Endothelial cell (in vitro differentiated cells): ENCODE measurements around the gene PLA2G2D. TPM values are rescaled to one million over a fixed set of nuclear protein-coding genes. Genes with fewer than 3 reads are reported as not detected.

Source experiments
- DNase-seq: peaks from one replicate; pipeline ENCODE4 v3.0.0; 2021; ENCODE audit warnings: low spot score
- H3K27ac Mint-ChIP-seq: one replicate; pipeline ENCODE4 v1.8.0; 2021; ENCODE audit warnings: mixed read lengths, inconsistent platforms; ENCODE audit not compliant: unreplicated experiment
- H3K27me3 Mint-ChIP-seq: one replicate; pipeline ENCODE4 v1.8.0; 2021; ENCODE audit warnings: mild to moderate bottlenecking, moderate library complexity, mixed read lengths, inconsistent platforms; ENCODE audit not compliant: unreplicated experiment
- H3K36me3 Mint-ChIP-seq: one replicate; pipeline ENCODE4 v1.8.0; 2021; ENCODE audit warnings: mild to moderate bottlenecking, low read depth, mixed read lengths, inconsistent platforms; ENCODE audit not compliant: unreplicated experiment
- H3K4me1 Mint-ChIP-seq: one replicate; pipeline ENCODE4 v1.8.0; 2021; ENCODE audit warnings: mild to moderate bottlenecking, mixed read lengths, inconsistent platforms; ENCODE audit not compliant: unreplicated experiment
- H3K4me3 Mint-ChIP-seq: one replicate; pipeline ENCODE4 v1.8.0; 2021; ENCODE audit warnings: mild to moderate bottlenecking, mixed read lengths, inconsistent platforms; ENCODE audit not compliant: unreplicated experiment
- H3K9me3 Mint-ChIP-seq: one replicate; pipeline ENCODE4 v1.8.0; 2021; ENCODE audit warnings: mixed read lengths, inconsistent platforms; ENCODE audit not compliant: unreplicated experiment
- total RNA-seq: library from RNA; stranded (reverse); fragmentation: NEBNext Ultra II Directional; extraction: Animal tissue kit (Norgen Biotek cat#: 25700); gene quantifications from one replicate; pipeline ENCODE4 v1.2.1, GENCODE V29; 2021; ENCODE audit not compliant: unreplicated experiment
- TF ChIP-seq, protein P1 (sequence below): fragments of 200-600 bp; sonication (generic); IDR thresholded peaks from one replicate; pipeline ENCODE4 v1.5.0; 2021; ENCODE audit warnings: antibody characterized with exemption; ENCODE audit not compliant: unreplicated experiment

PLA2G2D gene
- total RNA-seq, 1 donor from 2014 or later = not detected

DNA sequence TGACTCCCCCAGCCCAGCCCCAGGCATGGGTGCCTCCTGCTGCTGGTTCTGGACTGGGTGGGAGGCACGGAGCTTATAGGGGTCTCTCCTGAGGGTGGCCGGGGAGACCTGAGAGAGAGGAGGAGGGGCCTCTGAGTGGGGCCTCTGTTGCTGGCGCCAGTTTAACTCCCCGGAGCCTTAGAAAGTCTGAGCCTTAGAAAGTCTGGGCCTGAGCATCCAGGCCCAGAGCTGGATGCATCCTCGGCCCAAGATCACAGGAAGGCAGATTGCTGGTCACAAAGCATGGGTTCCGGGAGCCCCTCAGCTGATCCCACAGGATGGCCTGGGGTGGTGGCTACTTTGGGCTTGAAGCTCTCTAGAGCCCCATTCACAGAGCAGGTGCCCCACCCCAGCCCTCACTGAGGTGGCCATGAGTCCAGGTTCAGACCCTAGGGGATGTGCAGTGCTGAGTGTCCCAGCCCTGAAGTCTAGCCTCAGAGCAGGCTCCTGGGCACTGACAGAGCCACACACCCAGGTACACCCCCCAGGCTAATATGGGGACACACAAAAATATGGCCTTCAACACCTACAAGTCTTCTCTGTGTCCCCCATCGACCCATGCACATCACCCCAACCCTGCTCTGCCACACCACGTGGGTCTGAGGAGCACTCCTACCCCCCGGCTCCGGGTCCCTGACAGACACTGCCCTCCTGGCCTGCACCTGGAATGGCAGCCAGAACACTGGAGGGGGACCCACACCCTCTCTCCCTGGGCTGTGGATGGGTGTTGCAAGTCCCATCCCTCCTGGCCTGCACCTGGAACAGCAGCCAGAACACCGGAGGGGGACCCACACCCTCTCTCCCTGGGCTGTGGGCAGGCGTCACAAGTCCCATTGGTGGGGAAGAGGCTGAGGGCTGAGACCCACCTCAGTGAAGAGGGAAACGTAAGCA is 29.5 kb upstream of the PLA2G2D start:
- peaks cover 4% of the 10 kb centered on the region for H3K4me1 Mint-ChIP-seq
- H3K27ac Mint-ChIP-seq = no peak overlapping the region
- TF ChIP-seq, protein P1, sequence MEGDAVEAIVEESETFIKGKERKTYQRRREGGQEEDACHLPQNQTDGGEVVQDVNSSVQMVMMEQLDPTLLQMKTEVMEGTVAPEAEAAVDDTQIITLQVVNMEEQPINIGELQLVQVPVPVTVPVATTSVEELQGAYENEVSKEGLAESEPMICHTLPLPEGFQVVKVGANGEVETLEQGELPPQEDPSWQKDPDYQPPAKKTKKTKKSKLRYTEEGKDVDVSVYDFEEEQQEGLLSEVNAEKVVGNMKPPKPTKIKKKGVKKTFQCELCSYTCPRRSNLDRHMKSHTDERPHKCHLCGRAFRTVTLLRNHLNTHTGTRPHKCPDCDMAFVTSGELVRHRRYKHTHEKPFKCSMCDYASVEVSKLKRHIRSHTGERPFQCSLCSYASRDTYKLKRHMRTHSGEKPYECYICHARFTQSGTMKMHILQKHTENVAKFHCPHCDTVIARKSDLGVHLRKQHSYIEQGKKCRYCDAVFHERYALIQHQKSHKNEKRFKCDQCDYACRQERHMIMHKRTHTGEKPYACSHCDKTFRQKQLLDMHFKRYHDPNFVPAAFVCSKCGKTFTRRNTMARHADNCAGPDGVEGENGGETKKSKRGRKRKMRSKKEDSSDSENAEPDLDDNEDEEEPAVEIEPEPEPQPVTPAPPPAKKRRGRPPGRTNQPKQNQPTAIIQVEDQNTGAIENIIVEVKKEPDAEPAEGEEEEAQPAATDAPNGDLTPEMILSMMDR = no peak
- no peak for DNase-seq
- no peaks in the 10 kb centered on the region for H3K36me3 Mint-ChIP-seq
- no peak overlapping the region for H3K4me3 Mint-ChIP-seq
- H3K27me3 Mint-ChIP-seq = peaks cover 2% of the 10 kb centered on the region
- H3K9me3 Mint-ChIP-seq = no peaks in the 10 kb centered on the region

DNA sequence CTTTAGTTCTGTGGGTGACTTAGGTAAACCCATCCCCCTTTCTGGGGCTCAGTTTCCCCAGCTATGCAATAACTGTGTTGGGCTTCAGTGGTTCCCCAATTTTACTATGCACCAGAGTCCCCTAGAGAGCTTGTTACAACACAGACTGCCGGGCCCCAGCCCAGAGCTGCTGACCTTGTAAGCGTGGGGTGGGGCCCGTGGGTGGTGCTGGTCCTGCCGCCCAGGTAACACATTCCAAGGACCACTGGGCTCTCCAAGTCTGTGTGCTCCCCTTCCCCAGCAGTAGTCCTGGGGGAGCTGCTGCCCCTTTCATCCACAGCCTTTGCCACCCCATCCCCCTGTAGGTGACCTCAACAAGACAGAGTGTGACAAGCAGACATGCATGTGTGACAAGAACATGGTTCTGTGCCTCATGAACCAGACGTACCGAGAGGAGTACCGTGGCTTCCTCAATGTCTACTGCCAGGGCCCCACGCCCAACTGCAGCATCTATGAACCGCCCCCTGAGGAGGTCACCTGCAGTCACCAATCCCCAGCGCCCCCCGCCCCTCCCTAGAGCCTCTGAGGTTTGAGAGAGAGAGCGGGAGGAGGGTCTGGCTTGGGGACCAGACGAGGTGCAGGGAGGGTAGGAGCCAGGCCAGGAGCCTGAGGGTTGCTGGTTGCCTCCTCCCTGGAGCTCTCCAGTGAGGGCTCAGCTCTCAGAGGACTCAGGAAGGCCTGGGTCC is 28.7 kb upstream of the PLA2G2D start:
- TF ChIP-seq, protein P1 = no peak
- Mint-ChIP-seq H3K36me3 (no peaks in the 10 kb centered on the region), H3K9me3 (no peaks in the 10 kb centered on the region), H3K4me3 (no peak overlapping the region), H3K27ac (no peak overlapping the region), H3K27me3 (peaks cover 2% of the 10 kb centered on the region), H3K4me1 (peaks cover 4% of the 10 kb centered on the region)
- no peak for DNase-seq

DNA sequence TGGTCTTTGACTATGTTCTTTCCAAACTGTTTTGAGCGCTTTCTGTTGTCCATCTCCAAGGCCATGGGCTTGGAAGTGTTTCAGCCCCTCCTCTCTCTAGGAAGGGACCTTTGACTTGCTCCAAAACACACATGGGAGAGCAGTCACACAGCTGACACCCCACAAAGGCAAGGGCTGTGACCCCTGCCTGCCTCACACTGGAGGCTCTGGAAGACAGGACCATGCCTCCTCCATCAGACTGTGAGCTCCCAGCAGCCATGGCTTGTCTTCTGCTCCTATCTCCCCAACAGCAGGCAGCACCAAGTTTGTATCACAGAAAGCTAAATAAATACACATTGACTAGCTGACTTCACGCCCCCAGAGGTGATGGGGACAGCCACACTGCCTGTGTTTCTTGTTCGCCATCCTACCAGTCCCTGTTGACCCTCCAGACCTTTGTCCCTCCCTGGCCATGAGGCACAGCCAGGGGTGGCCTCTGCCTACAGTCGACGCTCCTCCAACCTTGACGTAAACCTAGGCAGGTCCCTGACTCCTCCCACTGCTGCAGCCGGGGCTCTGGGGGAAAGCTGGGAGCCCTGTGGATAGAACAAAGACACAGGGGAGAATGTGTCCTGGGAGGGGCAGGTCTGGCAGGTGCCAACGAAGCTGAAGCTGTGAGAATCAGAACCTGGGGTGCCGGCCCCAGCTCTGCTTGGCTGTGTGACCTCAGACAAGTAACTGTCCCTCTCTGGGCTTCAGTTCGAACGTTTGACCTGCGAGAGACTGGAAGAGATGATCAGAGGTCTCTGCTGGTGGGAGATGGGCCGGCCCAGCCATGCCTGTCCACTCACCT is 24.6 kb upstream of the PLA2G2D start:
- no peak overlapping the region for H3K27ac Mint-ChIP-seq

GRCh38 chr1:20143318-20143717 is 24.0 kb upstream of the PLA2G2D start:
- no peaks in the 10 kb centered on the region for H3K4me1 Mint-ChIP-seq
- H3K9me3 Mint-ChIP-seq = no peaks in the 10 kb centered on the region
- TF ChIP-seq, protein P1 = no peak
- no peak overlapping the region for H3K27ac Mint-ChIP-seq
- DNase-seq = no peak
- H3K27me3 Mint-ChIP-seq = peaks cover 5% of the 10 kb centered on the region
- no peaks in the 10 kb centered on the region for H3K36me3 Mint-ChIP-seq
- H3K4me3 Mint-ChIP-seq = no peak overlapping the region

More for the DNA sequence above, 24.6 kb upstream of the PLA2G2D start:
- Mint-ChIP-seq H3K4me3 (no peak overlapping the region), H3K9me3 (no peaks in the 10 kb centered on the region), H3K4me1 (no peaks in the 10 kb centered on the region), H3K27me3 (peaks cover 5% of the 10 kb centered on the region), H3K36me3 (no peaks in the 10 kb centered on the region)
- TF ChIP-seq, protein P1 = no peak
- DNase-seq = no peak
